ENCODE measurements around the gene RASGRF2. TPM values are rescaled to one million over a fixed set of nuclear protein-coding genes. Genes with fewer than 3 reads are reported as not detected.
"Not testable (repeated sequence)": the region's sequence is repeated elsewhere in the genome, so short reads cannot be mapped to it uniquely, and the experiment has no call there.

The RASGRF2 gene
- polyA plus RNA-seq, 5 donors, result 1.5 to 2.1 (median 1.8) TPM

DNA sequence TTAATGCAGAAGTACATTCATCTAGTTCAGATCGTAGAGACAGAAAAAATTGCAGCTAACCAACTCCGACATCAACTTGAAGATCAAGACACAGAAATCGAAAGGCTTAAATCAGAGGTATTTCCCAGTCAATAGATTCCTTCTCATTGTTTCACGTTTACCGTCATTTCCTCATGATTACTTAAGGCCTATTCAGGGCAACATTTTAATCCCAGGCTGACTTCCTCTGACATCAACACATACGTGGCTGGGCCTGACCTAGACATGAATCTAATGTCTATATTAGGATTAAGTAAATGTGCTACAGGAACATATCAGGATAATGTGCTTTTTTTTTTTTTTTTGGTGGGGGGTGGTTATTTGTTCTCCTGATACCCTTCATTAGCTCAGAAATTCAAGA, 107.9 kb downstream of the RASGRF2 start:
- DNase-seq, result no peak

DNA sequence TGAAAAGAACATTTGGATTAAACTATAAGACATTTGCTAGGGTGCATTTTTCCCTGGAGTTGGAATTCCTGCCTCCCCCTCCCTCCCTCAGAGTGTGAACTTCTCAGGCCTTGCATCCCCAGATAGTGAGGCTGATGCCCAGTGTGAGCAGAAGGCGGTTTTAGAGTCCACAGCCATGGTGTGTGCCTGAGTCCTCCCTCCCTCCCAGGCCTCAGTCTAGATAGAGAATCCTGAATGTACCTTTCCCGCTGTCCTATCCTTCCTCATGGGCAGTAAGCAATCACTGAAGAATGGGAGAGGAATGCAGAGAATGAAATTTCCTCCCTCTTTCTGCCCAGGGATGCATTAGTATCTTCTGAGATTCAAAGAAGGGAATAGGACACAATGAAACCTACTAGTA, 108.5 kb downstream of the RASGRF2 start:
- no peak for DNase-seq

DNA sequence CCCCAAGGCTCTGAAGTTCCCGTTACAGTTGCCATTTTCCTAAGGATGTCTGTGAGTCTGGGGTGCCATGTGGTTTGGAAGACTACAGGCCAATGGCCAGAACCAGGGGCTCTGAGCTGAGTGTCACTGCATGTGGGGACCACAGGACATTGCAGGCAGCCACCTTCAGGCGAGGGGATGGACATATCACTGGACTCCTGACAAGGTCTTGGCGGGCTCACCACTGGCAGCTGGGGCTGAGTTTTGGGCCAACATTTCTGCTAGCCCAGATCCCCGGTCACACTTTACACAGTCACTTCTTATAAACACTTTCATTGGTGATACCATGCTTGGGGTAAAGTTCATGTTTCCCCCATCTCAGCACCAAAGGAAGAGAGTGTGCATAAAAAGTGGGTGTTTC, 109.8 kb downstream of the RASGRF2 start:
- DNase-seq, result no peak

DNA sequence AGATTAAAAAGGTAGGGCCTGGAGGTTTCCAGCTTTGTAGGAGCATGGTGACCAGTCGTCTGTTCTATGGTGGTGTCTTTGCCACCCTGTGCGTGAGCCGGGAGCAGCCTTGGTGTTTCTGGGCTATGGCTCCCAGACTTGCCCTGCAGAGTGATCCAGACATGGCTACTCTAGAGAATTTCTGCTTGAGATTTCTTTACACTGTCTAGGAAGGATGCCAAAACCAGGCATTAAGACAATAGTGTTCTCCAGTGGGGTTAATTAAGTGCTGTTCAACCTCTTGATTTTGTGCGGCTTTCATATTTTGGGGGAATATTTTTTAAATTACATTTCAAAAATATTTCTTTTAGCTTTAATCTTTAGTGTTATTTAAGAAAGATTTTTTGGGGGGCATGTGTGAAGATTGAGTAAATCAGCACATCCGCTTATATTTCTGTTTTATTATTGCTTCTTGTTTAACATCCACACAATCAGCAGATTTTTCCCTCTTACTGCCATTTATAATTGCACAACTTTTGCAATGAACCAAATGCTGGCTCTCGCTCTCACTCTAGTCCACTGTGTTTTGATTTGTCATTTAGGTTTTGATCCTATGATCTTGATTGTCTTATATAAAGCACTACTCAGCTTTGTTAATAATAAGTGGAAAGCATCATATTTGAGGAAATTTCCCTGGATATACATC, 110.5 kb downstream of the RASGRF2 start:
- peak; percentile 30 to 31 for DNase-seq

DNA sequence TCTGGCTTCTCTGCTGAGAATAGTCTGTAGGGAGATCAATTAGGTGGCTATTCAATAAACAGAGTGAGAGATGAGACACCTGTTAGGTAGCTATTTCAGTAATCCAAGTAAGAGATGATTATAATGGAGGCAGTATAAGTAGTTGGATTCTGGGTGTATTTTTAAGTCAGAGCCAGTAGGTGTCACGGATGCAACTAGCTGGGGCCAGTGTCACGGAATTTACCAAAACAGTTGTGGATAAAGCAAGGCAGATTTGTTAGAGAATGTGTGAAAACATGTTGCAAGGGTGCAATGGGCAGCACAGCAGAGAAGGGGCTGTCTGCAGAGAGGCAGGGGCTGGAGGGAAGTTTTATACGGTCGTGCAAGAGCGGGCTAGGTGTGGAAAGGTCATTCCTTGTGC, 114.9 kb downstream of the RASGRF2 start:
- no peak for DNase-seq

DNA sequence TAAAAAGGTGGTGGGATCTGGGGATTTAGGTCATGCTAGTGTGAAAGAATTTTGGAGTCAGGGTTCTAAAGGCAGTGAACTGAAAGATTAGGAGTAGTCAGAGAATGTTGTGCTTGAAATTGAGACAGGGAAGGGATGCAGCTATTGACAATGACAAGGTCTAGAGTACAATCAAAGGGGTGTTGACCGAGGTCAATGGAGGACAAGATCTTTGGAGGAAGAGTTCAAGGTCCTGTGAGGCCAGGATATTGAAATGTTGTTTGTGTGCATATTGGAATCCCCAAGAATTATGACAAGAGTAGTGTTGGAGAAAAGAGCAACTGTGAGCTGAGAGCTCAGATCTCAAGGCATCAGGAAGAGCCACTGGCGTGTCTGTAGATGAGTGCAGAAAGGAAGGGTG, 116.9 kb downstream of the RASGRF2 start:
- no peak for DNase-seq

DNA sequence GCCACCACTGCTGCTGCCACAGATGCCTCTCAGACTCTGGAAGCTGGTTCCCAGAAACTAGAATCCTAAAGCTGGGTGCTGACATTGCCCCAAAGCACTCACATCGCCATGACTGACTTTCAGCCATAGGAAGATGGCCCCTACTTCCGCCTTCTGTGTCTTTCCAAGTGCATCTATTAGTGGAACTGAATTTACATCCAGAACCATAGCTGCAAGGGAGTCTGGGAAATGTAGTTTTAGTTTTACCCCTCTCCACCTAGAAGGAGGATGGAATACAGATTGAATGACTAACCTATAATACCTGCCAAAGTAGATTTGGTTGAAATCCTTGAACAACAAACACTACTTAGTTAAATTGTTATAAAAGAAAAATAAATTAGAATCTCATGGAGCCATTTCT, 118.8 kb downstream of the RASGRF2 start:
- no peak for DNase-seq

DNA sequence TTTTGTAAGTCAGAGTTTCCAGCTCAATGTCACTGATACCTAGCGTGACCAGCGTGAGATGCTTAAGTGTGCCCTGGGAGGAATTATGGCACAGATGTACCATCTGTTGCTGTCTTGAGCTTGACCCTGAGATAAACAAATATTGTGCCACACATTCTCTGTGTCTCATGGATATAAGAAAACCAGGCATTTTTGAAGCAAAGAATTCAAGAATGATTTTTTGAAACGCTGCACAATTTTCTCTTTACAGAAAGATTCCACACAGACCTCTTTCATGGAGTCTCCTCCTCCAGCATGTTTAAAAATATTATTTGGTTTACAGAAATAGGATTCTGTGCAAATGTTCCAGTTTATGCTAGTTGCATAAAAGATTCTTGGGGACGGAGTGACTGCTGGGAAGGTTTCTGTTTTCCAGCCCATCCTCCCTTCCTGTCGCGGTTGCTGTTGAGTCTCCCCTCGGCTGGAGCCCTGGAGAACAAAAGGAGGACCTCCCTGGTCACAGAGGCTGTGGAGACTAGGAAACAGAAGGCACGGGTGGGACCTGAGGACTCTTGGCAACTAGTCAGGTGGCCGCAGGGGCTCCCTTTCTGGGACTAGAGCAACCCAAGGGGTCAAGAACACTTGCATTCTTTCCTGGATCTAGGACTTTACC, 120.8 kb downstream of the RASGRF2 start:
- DNase-seq, result no peak

DNA sequence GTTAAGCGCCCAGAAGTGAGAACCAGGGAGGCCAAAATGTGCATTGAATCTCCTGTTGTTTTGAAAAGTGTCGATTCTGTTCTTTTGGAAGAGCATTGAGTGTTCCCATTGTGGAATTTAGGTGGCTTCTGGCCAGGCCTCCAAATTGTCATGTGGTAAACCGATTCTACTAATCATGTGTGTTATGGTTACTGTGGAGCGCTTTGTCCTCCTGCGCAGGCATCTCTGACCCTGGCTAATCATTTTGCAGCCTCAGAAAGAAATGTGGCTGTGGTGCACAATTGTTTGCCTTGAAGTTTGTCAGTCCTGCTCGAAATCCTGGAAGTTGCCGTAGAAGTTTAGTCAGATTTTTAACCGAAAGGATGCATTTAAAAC, 121.3 kb downstream of the RASGRF2 start:
- no peak for DNase-seq

DNA sequence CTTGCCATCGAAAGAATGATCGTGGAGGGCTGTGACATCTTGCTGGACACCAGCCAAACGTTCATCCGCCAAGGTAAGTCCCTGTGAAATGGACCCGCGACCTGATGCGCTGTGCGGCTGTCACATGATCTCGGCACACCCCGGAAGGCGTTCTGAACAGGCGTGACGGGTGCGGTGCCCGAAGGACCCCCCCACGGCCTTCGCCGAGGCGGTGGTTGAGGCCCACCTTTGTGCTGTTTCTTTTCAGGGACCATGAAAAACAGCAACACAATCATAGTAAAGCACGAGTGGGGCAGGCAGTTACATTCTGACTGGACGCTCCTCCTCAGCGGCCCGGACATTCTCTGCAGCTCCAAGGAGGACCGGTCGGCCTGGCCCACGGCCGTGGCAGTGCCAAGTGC, 126.7 kb downstream of the RASGRF2 start:
- no peak for DNase-seq

DNA sequence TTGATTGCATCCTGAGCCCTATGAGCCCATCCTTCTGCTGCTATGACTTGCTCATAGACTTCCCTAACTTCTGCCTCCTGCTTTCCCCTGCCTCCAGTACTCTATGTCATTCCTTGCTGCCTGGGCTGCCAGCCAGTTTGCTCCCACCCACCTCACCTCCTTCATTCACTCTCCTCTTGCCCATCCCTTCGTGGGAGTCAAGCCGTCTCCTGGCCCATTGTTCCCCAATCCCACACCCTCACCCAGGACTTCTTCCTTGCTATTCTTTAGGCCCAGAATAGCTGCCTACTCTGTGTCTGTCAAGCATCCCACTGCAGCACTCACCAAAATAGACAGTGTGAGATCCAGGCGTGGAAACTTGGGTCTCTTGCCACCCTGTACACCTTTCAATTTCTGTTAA, 131.0 kb downstream of the RASGRF2 start:
- DNase-seq, result no peak

DNA sequence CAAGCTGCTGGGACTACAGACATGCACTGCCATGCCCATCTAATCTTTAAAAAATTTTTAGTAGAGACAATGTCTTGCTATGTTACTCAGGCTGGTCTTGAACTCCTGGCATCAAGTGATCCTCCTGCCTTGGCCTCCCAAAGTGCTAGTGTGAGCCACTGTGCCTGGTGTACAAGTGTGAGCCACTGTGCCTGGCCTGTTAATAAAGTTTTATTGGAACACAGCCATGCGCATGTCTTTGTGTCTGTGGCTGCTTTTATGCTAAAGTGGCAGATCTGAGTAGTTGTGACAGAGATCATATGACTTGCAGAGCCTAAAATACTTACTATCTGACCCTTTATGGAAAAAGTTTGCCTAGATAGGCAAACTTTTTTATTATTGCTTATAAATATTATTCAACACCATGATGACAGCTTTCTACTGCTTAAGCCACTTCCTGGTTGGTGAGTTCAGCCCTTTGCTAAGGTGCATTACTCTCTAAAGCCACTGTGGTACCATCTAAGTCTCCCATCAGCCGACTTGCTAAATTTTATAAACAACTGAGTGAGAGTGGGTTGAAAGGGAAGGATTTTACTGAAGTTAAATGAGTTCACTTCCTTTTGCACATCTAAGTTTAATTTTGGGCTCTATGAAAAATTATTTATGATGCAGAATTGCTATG, 133.5 kb downstream of the RASGRF2 start:
- DNase-seq, result no peak

DNA sequence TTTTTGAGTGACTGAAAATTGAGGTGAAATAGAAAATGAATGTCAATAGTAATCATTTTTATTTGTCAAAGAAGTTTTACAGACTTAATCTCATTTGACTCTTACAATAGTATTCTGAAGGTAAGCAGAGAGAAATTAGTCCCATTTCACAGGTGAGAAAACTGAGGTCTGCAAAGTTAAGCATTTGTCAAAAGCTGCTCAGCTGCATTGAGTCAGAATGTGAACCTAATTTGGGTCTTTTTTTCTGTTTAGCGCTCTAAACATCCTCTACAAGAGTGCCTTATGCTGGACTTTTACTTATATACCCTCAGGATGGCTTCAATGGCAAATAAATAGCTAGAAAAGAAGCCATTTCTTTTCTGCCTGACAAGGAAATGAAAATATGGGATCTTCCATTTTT, 135.7 kb downstream of the RASGRF2 start:
- no peak for DNase-seq

DNA sequence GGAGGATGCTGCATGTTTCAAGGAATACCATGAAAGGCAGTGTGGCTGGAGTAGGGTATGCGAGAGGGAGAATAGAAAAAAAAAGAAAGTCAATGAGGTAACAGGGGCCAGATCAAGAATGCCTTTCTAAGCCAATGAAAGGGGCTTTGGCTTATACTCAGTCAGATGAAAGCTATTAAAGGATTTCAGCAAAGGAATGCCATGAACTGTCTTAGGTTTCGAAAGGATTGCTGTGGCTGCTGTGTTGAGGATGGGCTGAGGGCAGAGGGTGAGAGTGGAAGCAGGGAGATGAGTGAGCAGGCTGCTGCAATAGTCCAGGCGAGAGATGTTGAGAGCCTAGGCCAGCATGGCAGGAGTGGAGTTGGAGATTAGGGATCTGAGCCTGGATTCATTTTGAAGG, 137.6 kb downstream of the RASGRF2 start:
- no peak for DNase-seq

DNA sequence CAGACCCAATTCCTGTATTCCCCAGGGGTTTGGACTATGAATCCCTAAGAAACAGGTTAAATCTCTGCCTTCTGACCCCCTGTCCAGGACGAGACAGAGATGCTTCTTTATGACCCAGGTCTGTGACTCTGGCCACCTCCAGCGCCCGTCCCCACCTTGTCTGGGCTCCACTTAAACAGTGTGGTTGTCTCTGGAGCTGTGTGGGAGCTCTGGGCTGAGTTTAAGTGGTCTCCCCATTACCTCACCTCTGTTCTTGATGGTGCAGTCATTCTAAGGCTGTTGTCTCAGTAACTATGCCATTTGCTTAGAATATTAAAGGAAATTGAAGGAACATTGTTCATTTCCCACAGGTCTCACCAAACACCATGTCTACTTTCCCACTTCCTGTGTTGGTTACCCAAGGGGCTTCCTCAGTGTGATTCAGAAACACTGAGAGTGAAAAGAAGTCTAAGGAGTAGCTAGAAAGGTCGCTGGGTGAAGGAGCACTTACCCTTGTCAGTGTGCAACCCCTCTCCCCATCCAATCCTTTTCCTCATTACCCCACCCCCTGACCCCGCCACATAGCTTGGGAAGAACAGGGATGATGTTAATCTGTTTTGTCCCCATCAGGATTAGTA, 145.2 kb downstream of the RASGRF2 start:
- no peak for DNase-seq

DNA sequence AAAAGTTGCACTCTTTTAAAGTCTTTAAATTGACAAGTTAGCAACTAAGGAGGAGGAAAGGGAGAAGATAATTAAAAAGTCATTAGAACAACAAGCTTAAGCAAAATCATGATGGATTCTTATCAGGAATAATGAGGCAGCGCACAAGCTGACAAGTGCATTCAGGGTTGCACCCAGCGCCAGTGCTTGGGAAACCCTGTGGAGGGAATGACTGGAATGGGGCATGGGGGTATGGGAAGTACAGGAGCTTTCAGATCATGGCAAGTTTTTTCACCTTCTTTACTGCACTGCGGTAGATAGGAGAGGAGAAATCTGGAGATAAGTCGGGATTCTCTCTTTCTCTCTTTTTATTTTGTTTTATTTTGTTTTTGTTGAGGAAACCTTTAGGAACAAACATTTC, 155.1 kb downstream of the RASGRF2 start:
- no peak for DNase-seq

DNA sequence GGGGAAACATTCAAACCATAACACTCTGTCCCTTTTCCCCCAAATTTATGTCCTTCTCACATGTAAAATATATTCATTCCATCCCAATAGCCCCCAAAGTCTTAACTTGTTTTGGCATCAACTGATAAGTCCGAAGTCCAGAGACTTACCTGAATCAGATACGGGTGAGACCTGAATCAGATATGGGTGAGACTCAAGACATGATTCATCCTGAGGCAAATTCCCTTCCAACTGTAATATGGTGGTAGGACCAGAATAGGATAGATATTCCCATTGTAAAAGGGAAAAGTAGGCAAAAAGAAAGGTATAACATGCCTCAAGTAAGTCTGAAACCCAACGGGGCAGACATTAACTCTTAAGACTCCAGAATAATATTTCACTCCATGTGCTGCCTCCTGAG, 157.4 kb downstream of the RASGRF2 start:
- no peak for DNase-seq

DNA sequence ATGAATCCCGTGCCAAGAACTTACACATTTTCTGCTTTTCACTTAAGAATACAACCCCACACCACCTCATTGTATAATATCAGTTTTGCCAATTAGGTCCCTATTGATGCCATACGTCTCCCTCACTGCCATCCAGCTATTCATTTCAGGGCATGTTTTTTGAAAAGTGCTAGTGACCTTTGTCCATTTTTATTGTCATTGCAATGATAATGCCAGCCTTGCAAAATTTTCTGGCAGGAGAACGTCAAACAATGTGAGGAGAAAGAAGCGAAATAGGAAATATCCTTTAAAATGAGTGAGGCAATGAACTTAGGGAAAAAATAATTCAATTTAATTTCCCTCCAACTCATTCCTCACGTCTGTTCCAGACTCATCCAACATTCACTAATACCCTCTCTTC, 161.1 kb downstream of the RASGRF2 start:
- no peak for DNase-seq

DNA sequence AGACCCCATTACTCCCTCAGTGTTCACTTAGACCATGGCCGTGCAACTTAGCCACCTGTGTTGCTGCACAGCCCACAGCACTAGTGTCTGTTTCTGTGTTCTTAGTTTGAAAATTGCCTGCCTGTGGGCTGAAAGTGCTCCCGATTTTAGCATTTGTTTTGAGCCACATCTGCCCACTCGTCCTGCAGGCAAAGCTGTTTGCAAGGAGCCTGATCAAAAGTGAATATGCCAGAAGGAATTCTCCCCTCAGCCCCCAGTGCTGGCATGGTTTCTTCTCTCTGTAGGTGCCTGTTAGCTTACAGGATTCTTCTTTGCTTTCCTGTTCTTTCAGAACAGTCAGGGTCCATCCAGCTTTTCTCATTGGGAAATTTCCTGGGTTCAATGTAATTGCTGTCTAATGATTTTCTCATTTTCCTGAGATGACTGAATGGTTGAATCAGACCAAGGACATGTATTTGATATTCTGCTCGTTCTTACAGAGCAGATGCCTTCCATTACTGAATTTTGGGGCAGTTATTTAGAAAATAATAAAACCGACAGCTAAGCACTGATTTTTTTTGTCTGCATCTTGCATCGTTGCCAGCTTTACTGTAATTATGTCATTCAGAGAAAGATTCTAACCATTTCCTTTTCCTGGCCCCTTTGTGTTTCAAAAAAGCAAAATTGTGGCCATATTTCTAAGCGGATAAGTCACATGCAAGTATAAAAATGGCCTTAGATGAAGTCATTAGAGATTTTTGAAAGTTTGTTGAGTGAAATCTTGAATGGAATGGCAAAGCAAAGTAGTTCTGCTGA, 161.9 kb downstream of the RASGRF2 start:
- DNase-seq, result no peak

DNA sequence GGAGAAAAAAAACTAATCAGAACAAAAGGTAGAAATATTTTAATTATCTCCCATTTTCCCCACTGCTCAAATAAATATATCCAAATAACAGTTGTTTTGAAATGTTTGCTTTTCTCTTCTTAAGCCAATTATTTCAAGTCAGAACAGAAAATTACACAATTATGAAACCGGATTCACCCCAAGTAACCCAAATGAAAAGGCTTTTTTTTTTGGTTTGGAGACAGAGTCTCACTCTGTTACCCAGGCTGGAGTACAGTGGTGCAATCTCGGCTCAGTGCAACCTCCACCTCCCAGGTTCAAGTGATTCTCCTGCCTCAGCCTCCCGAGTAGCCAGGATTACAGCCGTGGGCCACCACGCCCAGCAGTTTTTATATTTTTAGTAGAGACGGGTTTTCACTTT, 164.5 kb downstream of the RASGRF2 start:
- not testable (repeated sequence) for DNase-seq

DNA sequence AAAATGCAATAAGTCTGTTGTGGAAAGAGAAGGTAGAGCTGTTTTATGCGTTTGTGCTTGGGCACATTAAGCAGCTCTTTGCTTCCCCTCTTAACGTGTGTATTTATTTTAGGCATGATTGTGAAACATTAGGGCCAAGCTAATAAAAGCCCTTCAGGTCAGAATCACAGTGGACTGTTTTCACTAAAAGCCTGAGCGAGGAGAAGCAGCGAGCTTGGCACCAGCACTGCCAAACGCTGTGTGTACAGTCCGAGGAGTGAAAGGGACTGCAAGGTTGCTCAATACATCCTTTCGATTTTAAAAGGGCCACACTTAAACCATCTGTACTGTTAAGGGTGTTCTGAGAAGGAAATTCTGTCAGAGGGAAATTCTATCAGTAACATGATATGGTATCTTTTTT, 165.8 kb downstream of the RASGRF2 start:
- peak; percentile 40 to 43 for DNase-seq

DNA sequence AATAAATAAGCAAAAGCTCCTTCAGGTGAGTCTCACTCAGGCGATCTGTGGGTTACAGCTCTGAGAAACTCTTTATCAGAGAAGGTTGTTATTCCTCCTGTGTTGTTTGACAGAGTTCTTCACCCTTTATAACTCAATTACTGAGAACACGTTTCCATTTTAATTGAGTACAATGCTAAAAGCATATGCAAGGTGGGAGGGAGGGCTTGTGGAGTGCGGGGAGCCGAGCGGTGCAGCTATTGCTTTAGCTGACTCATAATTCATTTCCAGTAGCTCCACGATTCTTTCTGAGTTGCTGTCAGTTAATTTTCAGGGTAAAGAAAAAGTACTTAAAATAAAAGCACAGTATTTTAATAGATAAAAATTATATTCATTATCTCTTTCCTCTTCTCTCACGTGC, 168.3 kb downstream of the RASGRF2 start:
- no peak for DNase-seq

Measured in right lung (tissue), 5 donors.